ENCODE data around the gene C5orf24. TPM values are rescaled to one million over a fixed set of nuclear protein-coding genes. Genes with fewer than 3 reads are reported as not detected.

The C5orf24 gene
- total RNA-seq, 1 donor from 2014 or later, result 38.3 TPM

DNA sequence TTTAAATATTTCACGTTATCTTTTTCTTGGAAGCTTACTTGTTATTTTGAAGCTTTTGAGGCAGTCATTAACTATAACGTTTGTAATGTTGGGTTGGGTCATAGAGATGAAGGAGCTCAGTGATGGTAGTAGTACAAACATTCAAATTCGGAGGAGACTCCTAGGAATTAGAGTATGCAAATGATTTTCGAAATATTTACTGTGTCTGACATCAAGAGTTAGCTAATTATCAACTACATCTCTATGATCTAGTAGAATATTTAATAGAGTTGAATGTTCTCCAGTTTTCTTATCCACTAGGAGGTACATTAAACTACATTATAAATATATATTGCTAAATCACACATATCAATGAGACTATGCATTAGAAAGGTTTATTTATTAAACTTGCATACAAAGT, 28.8 kb upstream of the C5orf24 start:
- peaks cover 0 to 74% of the 10 kb centered on the region in 2 donors for H3K36me3 ChIP-seq
- intact Hi-C loops (cut with DNase I), result no loop called here

DNA sequence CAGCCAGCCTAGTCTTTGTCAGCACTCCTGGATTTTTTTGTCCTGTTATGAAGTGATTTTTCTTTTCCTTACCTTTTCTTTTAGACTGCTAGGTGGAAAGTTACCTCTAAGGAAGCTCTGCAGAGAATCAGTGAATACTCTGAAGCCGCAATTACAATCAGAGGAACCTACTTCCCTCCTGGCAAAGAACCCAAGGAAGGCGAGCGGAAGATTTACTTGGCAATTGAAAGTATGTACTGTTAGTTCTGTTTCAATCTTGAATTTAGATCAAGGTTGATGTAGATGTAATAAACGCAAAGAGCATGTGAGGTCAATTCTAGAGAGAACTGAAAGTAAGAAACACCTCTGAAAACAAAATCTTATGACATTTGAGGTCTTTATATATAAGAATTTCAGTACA, 27.0 kb upstream of the C5orf24 start:
- Histone ChIP-seq H3K4me3 (no peak overlapping the region), H3K4me1 (no peaks in the 10 kb centered on the region), H3K27ac (no peak overlapping the region), H3K9me3 (no peaks in the 10 kb centered on the region), H3K36me3 (peaks cover 0 to 64% of the 10 kb centered on the region in 2 donors), H3K27me3 (no peaks in the 10 kb centered on the region)
- intact Hi-C loops (cut with DNase I), result no loop called here
- DNase-seq (ENCODE audit: extremely low spot score in 2 of 2), result no peak
- no peak for TF ChIP-seq POLR2AphosphoS5 (IDR thresholded peaks at IDR 0.05; ENCODE audit: insufficient read depth in 1 of 2, low read depth in 1 of 2)
- TF ChIP-seq, protein P1, sequence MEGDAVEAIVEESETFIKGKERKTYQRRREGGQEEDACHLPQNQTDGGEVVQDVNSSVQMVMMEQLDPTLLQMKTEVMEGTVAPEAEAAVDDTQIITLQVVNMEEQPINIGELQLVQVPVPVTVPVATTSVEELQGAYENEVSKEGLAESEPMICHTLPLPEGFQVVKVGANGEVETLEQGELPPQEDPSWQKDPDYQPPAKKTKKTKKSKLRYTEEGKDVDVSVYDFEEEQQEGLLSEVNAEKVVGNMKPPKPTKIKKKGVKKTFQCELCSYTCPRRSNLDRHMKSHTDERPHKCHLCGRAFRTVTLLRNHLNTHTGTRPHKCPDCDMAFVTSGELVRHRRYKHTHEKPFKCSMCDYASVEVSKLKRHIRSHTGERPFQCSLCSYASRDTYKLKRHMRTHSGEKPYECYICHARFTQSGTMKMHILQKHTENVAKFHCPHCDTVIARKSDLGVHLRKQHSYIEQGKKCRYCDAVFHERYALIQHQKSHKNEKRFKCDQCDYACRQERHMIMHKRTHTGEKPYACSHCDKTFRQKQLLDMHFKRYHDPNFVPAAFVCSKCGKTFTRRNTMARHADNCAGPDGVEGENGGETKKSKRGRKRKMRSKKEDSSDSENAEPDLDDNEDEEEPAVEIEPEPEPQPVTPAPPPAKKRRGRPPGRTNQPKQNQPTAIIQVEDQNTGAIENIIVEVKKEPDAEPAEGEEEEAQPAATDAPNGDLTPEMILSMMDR (IDR thresholded peaks at IDR 0.05), result no peak

More for the DNA sequence above, 28.8 kb upstream of the C5orf24 start:
- no peaks in the 10 kb centered on the region for H3K9me3 ChIP-seq
- H3K27me3 ChIP-seq, result no peaks in the 10 kb centered on the region
- TF ChIP-seq POLR2AphosphoS5 (IDR thresholded peaks at IDR 0.05; ENCODE audit: insufficient read depth in 1 of 2, low read depth in 1 of 2) (no peak), POLR2A (IDR thresholded peaks at IDR 0.05) (no peak)
- TF ChIP-seq, protein P1 (IDR thresholded peaks at IDR 0.05), result no peak
- no peak overlapping the region for H3K27ac ChIP-seq
- DNase-seq (ENCODE audit: extremely low spot score in 2 of 2), result no peak
- no peaks in the 10 kb centered on the region for H3K4me1 ChIP-seq
- no peak overlapping the region for H3K4me3 ChIP-seq

DNA sequence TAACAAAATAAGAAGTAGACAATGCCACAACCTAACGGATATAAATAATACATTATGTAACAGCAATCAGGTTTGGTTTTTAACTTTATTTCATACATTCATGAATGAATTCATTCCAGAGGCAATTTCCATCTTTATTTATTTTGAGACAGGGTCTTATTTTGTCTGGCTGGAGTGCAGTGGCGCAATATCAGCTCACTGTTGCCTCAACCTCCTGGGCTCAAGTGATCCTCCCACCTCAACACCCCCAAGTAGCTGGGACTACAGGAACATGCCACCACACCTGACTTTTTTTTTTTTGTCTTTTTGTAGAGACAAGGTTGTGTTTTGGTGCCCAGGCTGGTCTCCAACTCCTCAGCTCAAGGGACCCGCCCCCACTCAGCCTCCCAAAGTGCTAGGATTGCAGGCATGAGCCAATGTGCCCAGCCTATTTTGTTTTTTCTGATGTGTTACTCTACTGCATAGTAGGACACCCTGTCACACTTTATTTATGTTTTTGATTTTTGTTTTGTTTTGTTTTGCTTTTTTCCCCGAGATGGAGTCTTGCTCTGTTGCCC, 26.3 kb upstream of the C5orf24 start:
- Histone ChIP-seq H3K36me3 (peaks cover 0 to 62% of the 10 kb centered on the region in 2 donors), H3K4me3 (no peak overlapping the region), H3K9me3 (no peaks in the 10 kb centered on the region), H3K27ac (no peak overlapping the region), H3K27me3 (no peaks in the 10 kb centered on the region), H3K4me1 (no peaks in the 10 kb centered on the region)
- intact Hi-C loops (cut with DNase I), result no loop called here
- no peak for DNase-seq (ENCODE audit: extremely low spot score in 2 of 2)
- TF ChIP-seq, protein P1 (IDR thresholded peaks at IDR 0.05), result no peak
- no peak for TF ChIP-seq POLR2A (IDR thresholded peaks at IDR 0.05)
- TF ChIP-seq POLR2AphosphoS5 (IDR thresholded peaks at IDR 0.05; ENCODE audit: insufficient read depth in 1 of 2, low read depth in 1 of 2), result no peak

DNA sequence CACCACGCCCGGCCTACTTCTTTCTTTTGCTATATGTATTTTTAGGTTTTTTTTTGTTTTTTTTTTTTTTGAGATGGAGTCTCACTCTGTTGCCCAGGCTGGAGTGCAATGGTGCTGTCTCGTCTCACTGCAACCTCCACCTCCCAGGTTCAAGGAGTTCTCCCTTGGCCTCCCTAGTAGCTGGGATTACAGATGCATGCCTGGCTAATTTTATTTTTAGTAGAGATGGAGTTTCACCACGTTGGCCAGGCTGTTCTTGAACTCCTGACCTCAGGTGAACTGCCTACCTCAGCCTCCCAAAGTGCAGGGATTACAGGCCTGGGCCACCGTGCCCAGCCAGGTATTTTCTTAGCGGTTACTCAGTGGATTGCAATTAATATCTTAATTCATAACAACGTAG, 23.9 kb upstream of the C5orf24 start:
- DNase-seq (ENCODE audit: extremely low spot score in 2 of 2), result no peak
- TF ChIP-seq, protein P1 (IDR thresholded peaks at IDR 0.05), result no peak
- TF ChIP-seq POLR2A (IDR thresholded peaks at IDR 0.05) (no peak), POLR2AphosphoS5 (IDR thresholded peaks at IDR 0.05; ENCODE audit: insufficient read depth in 1 of 2, low read depth in 1 of 2) (no peak)
- Histone ChIP-seq H3K27me3 (no peaks in the 10 kb centered on the region), H3K9me3 (no peaks in the 10 kb centered on the region), H3K27ac (no peak overlapping the region), H3K4me1 (no peaks in the 10 kb centered on the region), H3K36me3 (peaks cover 0 to 46% of the 10 kb centered on the region in 2 donors), H3K4me3 (no peak overlapping the region)
- intact Hi-C loops (cut with DNase I), result no loop called here

DNA sequence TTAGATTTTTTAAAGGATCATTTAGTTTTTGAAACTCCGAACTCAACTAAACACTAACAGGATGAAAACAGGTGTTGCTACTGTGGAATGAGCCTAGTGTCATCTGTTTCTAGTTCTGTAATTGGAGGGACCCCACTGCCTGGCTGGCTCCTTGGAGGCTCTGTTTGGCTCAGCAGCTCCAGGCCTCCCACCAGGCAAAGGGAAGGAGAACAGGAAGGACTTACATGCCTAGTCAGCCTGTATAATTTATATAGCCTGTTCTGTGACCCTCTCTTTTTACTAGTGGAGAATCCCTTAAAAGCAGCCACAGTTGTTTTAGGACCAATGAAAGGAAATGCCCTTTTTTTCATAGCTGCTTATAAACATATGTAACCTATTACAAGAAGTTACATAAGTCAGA, 21.1 kb upstream of the C5orf24 start:
- H3K27me3 ChIP-seq, result no peaks in the 10 kb centered on the region
- H3K9me3 ChIP-seq, result no peaks in the 10 kb centered on the region
- H3K36me3 ChIP-seq, result peaks cover 0 to 45% of the 10 kb centered on the region in 2 donors
- no peaks in the 10 kb centered on the region for H3K4me1 ChIP-seq
- no peak for DNase-seq (ENCODE audit: extremely low spot score in 2 of 2)
- intact Hi-C loops (cut with DNase I), result no loop called here
- no peak overlapping the region for H3K4me3 ChIP-seq
- no peak overlapping the region for H3K27ac ChIP-seq
- TF ChIP-seq, protein P1 (IDR thresholded peaks at IDR 0.05), result no peak
- no peak for TF ChIP-seq POLR2A (IDR thresholded peaks at IDR 0.05)
- no peak for TF ChIP-seq POLR2AphosphoS5 (IDR thresholded peaks at IDR 0.05; ENCODE audit: insufficient read depth in 1 of 2, low read depth in 1 of 2)
